Left kidney (tissue), 2 donors: ENCODE results near the gene DBNL. TPM values are rescaled to one million over a fixed set of nuclear protein-coding genes. Genes with fewer than 3 reads are reported as not detected.
"Not testable (repeated sequence)": the region's sequence is repeated elsewhere in the genome, so short reads cannot be mapped to it uniquely, and the experiment has no call there.

ENCODE experiments used
- DNase-seq: peaks from one replicate; pipeline ENCODE4 v3.0.0-alpha.2; 2013
- polyA plus RNA-seq: library from polyadenylated mRNA; unstranded; fragments of 120-200 nt; gene quantifications from one replicate; pipeline ENCODE4 v1.2.1, GENCODE V29; 2013; ENCODE audit not compliant: insufficient read length

Gene DBNL
- polyA plus RNA-seq, 1 donor, result 60.1 TPM

DNA sequence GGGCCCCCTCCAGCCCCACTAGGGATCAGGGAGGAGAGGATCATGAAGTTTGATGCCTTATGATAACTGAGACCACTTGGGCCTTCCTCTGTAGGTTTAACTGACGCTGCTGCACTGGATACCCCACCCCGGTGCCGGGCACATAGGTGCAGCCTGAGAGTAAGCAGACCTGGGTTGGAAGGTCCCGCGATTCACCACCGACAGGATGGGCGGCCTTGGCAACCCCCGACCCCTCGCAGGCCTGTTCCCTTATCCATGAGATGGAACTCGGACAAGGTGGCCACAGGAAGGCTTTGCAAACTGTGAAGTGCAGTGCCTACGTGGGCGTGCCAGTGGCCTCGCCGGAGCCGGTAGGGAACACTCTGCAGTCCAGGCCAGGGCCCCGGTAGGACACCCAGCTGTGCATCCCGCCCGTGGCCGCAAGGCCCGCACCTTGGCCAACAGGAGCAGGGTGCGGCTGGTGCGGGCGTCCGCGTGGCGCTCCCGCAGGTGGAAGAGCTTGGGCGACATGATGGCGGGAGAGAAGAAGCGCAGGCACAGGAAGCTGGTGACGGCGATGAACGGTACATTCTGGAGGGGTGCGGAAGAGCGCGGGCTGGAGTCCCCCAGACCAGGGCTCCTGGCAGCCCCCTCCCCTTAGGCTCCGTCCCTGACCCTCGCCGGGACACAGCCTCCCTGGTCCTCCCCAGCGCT lies 4.6 kb upstream of the DBNL start:
- not testable (repeated sequence) for DNase-seq

DNA sequence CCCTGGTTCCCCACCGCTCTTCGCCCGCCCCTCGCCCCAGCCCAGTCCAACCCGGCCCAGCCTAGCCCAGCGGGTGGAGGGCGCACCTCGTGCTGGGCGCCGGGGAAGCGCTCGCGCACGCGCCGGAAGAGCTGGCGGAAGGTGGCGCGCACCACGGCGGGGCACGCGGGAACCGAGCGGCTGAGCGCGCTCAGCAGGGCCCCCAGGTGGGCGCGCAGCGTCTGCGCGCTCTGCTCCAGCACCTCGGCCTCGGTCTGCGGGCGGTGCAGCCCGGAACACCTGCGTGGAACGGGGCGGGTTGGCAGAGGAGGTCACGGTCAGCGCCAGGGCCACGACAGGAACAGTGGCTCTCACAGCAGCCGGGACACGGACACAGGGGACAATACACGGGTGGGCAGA lies 4.0 kb upstream of the DBNL start:
- DNase-seq, result not testable (repeated sequence)

DNA sequence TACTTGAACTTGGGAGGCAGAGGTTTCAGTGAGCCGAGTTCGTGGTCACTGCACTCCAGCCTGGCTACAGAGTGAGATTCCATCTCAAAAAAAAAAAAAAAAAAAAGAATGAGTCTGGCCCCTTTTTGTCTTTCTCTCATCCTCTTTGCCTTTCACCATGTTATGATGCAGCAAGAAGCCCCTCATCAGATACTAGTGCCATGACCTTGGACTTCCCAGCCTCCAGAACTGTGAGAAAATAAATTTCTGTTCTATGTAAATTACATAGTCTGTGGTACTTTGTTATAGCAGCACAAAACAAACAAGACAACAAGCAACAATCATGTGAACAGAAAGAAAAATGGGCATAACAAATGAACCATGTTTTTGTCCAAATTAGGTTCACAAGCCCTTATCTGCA lies 2.3 kb upstream of the DBNL start:
- DNase-seq, result no peak

DNA sequence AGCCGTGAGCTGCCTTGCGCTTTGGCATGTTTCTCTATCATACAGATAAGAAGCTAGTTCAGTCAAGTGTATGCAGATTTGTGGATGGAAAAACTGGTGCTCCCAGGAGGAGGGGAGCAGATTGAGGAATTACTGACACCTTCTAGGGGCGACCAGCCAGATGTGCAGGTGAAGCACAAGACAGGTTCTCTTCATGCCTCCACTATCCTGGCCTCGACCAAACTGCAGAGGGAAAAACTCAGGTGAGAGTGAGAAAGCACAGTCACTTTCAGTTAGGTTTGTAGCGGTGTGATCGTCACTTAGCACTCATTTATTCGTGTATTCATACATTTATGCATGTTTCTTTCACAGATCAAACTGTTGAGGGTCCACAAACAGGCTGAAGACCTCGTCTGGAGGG lies 600 bp upstream of the DBNL start:
- DNase-seq, result no peak

DNA sequence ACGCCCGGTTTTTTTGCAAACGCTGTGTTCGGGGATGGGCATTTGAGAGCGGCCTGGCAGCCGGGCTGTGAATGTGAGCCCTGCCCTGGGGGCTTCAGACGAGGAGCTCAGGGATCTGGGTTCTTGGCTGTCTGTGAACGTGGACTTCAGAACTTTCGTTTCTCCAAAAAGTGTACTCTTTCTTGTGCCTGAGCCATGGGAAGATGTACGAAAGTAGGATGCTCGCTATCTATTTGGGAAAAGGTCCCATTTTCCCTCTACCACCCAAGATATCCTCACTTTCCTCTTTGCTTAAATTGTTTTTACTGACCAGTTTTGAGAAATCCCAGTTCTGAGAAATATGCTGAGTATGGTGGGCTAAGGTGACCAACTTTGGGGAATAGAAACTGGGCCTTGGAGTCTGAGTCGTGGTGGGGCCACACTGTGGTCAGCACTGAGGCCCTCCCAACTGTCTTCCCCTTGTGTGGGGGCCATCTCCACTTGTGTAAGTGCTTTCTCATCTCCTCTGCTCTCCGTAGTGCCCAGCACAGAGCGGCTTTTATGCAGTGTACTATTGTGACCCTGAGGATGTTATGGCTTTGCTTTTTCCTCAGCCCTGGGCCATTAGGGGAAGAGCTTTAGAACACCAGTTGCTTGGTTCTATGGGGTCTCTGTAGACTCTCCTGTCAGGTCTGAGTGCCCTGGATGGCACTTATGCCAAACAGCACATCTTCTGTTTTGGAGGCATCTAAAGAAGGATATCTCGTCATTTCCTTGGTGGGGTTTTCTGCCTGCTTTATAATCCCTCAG lies 918 bp downstream of the DBNL start:
- DNase-seq, result no peak

DNA sequence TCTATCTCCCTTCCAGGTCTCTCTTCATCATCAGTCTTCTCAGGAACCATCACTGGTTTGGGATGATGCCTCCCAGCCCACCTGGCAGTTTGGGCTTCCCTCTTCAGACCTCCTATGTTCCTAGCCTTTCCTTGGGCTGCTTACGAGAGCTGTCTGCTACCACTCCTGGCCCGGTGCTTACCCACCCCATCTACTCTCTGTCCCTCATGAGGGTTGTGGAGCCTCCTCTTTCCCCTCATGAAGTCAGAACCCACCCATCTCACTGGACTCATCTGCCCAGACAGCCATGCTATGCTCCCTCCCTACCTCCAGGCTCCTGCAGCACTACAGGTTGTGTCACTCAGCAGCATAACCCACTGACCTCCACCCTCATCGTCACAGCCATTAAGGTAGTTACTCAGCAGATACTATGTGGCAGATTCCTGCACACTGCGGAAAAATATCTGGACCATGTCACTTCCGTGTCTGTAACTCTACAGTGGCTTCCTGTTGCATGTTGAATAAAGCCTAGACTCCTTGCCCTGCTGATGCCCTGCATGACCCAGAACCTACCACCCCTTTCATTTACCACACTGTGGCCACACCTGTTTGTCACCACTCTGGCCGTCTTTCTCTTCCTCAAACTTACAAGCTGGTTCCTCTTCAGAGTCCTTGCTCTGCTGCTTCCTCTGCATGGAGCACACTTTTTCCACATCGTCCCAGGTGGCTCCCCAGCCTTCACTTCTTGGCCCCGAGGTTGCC lies 2.0 kb downstream of the DBNL start:
- no peak for DNase-seq

DNA sequence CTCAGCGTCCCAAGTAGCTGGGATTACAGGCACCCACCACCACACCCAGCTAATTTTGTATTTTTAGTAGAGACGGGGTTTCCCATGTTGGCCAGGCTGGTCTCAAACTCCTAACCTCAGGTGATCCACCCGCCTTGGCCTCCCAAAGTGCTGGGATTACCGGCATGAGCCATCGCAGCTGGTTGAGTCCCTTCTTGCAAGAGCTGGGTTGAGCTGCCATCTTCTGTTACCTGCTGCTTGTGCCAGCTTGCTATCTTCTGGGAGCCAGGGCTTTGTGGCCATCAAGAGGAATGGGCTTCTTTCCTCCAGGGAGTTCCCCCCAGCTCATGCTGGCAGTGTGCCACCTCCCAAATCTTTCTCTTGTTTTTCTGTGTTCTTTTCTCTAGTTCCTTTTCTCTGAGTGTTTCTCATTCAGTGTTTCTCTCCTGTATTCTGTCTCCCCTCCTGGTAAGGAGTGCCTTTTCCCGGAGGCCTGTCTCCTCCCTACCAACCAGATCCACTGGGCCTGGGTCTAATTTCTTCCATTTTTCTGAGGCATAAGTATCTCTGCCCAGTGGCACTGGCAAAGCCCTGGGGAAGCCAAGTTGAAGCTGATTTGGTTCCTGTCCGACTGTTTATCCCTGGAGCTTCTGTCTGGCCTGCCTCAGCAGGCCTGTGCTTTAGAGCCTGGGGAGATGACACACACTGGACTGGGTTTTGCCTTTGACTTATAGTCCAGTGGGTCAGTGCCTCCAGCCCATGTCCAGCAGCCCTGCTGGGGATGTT lies 3.7 kb downstream of the DBNL start:
- DNase-seq, result no peak

DNA sequence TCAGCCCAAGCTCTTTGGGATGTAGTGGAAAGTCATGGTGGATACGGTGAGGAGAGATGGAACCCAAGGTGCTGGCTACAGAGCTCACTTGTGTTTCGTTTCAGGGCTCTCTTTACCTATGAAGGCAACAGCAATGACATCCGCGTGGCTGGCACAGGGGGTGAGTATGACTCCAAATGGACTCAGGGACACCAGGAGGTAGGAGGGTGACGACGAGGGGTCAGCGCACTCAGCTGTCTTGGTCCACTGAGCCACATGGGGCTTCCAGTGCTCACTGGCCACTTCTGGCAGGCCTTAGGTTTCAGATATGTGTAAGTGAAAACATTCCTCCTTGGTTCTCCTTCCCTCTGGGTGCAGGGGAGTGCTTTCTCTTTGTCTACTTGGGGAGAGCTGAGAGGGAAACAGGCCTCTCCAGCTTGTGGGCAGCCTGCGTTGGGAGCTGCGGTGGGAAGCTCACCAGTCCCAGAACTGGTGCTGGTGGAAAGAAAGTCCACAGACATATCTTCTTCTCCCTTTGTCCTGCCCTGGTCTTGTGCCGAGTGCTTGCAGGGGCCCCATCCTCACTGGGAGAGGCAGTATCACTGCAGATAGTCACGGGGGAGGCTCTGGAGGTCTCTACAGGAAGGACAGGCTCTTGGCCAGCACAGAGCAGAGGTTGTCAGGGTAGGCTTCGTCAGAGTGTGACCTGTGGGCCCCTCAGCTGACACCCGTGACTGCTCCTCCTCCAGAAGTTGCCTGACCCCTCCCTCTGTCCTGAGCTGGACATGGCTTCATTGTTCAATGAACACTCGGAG lies 5.8 kb downstream of the DBNL start:
- no peak for DNase-seq

DNA sequence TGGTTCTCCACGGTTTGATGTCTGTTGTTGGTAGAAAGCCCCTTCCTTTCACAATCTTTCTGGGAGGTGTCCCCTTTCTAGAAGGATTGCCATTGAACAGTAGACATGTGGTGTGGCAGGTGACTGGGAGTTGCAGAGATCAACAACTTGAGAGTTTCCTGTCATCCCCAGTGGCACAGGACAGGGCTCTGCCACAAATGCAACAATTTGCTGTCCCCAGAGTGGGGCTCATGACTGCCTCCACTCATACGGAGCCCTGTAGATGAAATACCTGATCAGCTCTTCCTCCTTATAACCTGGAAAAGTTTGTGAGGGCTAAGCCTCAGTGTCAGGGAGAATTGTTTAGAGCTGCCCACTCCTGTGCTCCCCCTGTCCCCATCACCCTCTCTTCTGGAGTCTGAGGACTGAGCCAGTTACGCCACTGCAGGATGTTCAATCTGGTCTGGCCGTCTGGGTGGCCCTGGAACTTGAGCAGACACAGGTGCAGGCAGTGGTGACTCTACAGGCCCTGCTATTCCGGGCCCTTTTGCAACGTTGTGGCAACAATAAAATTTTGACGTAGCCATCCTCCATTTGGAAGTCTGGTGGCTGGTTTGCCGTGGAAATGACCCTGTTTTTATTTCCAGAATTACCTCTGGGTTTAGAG lies 6.5 kb downstream of the DBNL start:
- no peak for DNase-seq

DNA sequence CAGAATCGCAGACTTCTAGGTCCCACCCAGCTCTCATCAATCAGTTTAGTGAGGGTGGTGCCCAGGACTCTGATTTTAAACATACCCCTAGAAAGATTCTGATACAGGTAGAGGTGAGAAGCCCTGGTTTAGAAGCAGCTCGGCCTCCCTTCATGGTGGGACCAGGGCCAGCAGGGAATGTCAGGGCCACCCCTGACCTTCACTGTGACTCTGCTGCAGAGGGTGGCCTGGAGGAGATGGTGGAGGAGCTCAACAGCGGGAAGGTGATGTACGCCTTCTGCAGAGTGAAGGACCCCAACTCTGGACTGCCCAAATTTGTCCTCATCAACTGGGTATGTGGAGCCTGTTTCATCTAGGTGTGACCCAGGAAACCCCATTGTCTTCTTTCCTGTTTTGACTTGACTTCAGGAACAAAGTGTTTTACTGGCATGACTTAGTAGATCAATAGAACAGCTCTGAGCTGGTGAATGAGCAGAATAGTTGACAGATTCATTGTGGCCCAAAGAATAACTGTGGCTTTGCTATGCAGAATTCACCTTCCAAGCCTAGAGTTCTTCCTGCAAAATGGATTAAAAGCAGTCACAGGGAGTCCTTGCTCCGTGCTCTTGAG lies 7.2 kb downstream of the DBNL start:
- no peak for DNase-seq

DNA sequence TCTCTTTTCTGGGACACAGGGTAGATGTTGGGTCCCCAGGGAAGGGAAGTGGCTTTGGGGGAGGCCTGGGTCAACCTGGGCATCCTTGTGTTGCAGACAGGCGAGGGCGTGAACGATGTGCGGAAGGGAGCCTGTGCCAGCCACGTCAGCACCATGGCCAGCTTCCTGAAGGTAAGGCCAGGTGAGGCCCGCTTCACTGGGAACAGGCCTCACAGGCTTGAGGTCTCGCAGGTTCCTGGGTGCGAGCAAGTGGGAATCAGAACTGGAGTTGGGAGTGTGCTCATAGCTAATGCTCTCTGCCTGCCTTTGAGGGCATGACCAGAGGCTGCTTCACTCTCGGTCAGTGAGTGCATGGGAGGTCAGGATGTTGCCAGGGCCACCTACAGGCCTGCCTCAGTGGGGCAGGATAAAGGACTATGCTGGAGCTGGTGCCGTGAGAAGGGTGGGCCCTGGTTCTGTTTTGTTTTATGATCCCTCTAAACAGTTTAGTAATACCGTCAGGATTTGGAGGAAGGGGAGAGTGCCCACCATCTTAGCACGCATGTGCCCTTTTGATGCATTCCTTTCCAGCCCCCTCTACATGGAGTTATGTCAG lies 8.4 kb downstream of the DBNL start:
- no peak for DNase-seq

DNA sequence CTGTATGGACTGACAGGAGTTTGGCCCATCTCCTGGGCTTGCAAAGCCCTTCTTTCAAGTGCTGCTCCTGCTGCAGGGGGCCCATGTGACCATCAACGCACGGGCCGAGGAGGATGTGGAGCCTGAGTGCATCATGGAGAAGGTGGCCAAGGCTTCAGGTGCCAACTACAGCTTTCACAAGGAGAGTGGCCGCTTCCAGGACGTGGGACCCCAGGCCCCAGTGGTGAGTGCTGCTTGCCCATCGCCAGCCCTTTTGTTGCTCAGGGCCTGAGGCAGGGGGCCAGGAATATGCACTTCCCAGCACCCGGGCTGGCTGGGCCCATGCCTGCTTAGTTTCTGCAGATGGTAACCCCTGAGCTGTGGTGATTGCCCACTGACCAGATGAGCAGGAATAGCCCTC lies 12.2 kb downstream of the DBNL start:
- no peak for DNase-seq

DNA sequence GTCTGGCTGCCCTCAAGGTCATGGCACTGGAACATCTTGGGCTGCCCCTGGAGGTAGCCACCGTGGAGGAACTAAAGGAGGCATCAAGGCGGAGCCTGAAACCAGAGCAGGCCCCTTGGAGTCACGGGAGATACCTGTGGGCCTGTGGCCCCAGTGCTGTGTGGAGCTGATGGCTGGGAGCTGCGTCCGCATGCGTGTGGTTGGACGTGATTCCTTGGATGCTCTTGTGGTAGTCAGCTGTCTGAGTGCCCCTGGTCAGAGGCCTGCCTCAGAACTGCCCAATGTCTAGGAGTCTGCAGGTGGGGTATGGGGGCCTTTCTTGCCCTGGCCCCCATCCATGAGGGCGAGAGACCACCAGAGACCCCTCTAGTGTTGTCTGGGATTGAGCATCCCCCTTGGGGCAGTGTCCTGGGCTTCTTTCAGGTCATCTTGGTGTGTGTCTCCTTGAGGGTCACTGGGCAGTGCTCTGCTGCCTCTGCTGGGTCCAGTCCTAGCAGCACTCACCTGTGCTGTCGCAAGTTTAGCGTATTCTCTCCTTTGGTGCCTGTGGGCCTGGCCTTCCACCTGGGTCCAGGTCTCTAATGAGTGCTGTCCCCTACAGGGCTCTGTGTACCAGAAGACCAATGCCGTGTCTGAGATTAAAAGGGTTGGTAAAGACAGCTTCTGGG lies 12.8 kb downstream of the DBNL start:
- no peak for DNase-seq

DNA sequence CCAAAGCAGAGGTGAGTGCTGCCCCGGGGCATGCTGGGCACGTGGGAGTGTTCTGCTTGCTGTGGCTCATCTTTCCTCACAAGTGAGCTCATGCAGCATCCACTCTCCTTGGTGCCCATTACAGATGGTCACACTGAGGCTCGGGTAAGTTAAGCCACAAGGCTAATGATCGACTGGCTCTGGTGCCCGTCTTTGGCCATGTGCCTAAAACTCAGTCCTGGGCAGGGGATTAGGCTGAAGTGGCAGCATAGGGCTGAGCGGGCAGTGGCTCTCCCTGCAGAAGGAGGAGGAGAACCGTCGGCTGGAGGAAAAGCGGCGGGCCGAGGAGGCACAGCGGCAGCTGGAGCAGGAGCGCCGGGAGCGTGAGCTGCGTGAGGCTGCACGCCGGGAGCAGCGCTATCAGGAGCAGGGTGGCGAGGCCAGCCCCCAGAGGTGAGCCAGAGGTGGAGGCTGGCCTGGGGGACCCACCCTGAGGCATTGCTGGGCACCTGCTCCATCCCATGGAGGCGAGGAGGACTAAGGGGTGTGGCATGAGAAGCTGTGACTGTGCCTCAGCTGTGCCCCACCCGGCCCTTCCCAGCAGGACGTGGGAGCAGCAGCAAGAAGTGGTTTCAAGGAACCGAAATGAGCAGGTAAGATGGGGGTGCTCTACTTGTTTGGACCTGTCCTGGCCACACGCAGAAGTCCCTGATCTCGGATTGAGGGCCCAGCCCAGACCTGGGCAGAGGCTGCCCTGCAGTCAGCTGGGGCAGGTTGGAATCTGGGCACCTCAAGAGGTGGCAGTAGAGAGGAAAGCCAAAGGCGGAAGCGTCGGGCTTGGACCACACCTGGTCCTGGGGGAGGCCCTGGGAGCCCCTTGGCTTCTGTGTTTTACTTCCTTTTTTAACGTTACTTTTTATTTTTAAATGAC lies 13.6 kb downstream of the DBNL start:
- DNase-seq, result no peak

DNA sequence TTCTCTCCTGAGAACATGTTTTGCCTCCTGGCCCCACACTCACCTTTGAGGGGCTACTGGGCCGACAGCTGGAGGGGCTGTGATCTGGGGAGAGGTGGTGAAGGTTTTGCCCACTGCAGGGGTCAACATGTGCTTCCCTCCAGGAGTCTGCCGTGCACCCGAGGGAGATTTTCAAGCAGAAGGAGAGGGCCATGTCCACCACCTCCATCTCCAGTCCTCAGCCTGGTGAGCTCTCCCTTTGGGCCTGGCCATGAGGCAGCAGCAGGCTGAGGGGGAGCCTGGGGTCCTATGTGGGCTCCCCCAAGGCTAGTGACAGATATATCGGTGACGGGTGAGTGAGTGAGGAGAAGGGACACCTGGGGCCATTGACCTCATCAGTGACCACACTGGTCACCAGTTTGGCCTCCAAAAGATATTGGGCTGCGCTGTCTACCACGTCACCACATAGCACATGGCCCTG lies 14.3 kb downstream of the DBNL start:
- DNase-seq, result no peak

DNA sequence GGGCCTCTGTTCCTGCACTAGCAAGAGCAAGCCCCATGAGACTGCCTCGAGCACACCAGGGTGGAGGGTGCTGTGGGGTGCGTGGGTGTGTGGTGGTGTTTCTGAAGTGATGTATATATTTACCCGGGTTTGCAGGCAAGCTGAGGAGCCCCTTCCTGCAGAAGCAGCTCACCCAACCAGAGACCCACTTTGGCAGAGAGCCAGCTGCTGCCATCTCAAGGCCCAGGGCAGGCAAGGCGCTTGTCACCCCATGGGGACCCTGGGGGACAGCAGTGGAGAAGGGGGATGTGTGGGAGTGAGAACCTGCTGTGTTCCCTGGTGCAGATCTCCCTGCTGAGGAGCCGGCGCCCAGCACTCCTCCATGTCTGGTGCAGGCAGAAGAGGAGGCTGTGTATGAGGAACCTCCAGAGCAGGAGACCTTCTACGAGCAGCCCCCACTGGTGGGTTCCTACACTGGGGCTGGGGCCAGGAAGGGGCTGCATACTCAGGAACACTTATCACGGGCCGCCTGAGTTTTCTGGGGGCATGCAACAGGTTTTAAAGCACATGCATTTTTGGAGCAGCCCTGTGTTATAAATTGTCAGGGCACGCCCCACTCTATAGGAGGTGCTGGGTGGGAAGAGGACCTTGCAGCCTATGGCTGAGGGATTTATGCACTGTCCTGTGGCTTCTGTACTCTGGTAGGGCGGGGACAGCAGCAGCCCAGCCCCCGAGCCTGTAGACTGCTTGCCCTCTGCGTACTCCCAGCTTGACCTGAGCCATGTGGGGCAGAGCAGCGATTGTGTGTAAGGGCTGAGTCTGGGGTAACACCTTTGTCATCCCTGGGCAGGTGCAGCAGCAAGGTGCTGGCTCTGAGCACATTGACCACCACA lies 15.0 kb downstream of the DBNL start:
- DNase-seq, result no peak
